Psoas muscle (tissue), 8 donors: ENCODE measurements around the gene DCPS. TPM values are rescaled to one million over a fixed set of nuclear protein-coding genes. Genes with fewer than 3 reads are reported as not detected.
A peak's percentile ranks its signal among the peaks of the same experiment; 100 is the strongest.

Source experiments
- ATAC-seq, 4 donors: fragments of 200-7000 bp; cut with Tn5 transposase; one replicate each; pipeline ENCODE4 v1.9.1; 2020; ENCODE audit warnings: moderate library complexity in 3 of 4, mild to moderate bottlenecking in 2 of 4
- DNase-seq, 2 donors: peaks; one replicate each; pipeline ENCODE4 v3.0.0-alpha.2; 2020
- H3K27ac ChIP-seq: fragments of 200-600 bp; one replicate; pipeline ENCODE4 v1.8.0; 2022
- H3K27me3 ChIP-seq, 3 donors: fragments of 200-600 bp in 1 of 3; one replicate each; pipeline versions ENCODE4 v1.6.1 to v1.8.0; 2013 to 2022; ENCODE audit warnings: low read length in 2 of 3, mild to moderate bottlenecking in 2 of 3, moderate library complexity in 1 of 3; ENCODE audit not compliant: insufficient read depth in 3 of 3
- H3K36me3 ChIP-seq, 2 donors: fragments of 200-600 bp in 1 of 2; one replicate each; pipeline versions ENCODE4 v1.6.1 to v1.8.0; 2013 to 2022; ENCODE audit warnings: low read depth in 1 of 2, mild to moderate bottlenecking in 1 of 2, moderate library complexity in 1 of 2; ENCODE audit not compliant: insufficient read depth in 1 of 2
- H3K4me1 ChIP-seq: fragments of 200-600 bp; one replicate; pipeline ENCODE4 v1.8.0; 2022
- H3K4me3 ChIP-seq: fragments of 200-600 bp; one replicate; pipeline ENCODE4 v1.8.0; 2022; ENCODE audit warnings: mild to moderate bottlenecking
- H3K9me3 ChIP-seq: fragments of 200-600 bp; one replicate; pipeline ENCODE4 v1.8.0; 2022
- WGBS, 3 donors: extraction: QIAGEN DNeasy Blood & Tissue Kit; methylation state at CpG; one replicate each; pipeline versions ENCODE4 v1.1.6 to v1.1.7; 2013; 5-methylcytosine and 5-hydroxymethylcytosine counted together
- intact Hi-C, 2 donors: fragments of 100-400 bp; cut with DNase I; formaldehyde crosslinking; loops; one replicate each; pipeline versions ENCODE4 v1.11.0 to v1.14.2; 2022
- polyA plus RNA-seq, 3 donors: library from polyadenylated mRNA; stranded (reverse); fragments of 200-250 nt; gene quantifications; one replicate each; pipeline ENCODE4 v1.2.3, GENCODE V29; 2013
- total RNA-seq, 4 donors: library from RNA; stranded (reverse); fragmentation: NEBNext Ultra II Directional in 2 of 4; extraction: Animal tissue kit (Norgen Biotek cat#: 25700) in 2 of 4; gene quantifications; one replicate each; pipeline versions ENCODE4 v1.2.1 to v1.2.4, GENCODE V29; 2021 to 2023
- TF ChIP-seq, protein P1 (sequence below): fragments of 200-600 bp; IDR thresholded peaks from one replicate; pipeline ENCODE4 v1.8.0; 2022; ENCODE audit warnings: antibody characterized with exemption
- donor health status: healthy with polysubstance abuse.
- donor health status: DM: no; HTN: no; CAD: no; lungs with moderate emphysema.
- donor health status: Bipolar disorder and iron deficiency.
- donor health status: healthy.
- donor health status: DM: yes; HTN: yes; CAD: no.
- donor health status: DM: no; HTN: no; CAD: no.
- donor health status: DM: no; HTN: no; CAD: no.
- donor health status: DM: yes; HTN: yes; CAD: no.

Gene DCPS
- total and polyA plus RNA-seq, 7 donors: 11.8 to 20.5 (median 14.3) TPM

- Histone ChIP-seq H3K27me3 (no peaks in the 10 kb centered on the region), H3K36me3 (peaks cover 0 to 17% of the 10 kb centered on the region in 2 donors), H3K9me3 (no peaks in the 10 kb centered on the region), H3K27ac (peak overlapping the region; percentile 94), H3K4me1 (peaks cover 22% of the 10 kb centered on the region), H3K4me3 (peak overlapping the region; percentile 68)
- WGBS, 3 donors: 1 to 2% (median 1%) methylated on average over 15 of the region's 15 CpGs
- peak; percentile 56 to 74 for DNase-seq
- intact Hi-C loops: no loop called here
- ATAC-seq: peak; percentile 64 to 80 (median 74)
- TF ChIP-seq, protein P1, sequence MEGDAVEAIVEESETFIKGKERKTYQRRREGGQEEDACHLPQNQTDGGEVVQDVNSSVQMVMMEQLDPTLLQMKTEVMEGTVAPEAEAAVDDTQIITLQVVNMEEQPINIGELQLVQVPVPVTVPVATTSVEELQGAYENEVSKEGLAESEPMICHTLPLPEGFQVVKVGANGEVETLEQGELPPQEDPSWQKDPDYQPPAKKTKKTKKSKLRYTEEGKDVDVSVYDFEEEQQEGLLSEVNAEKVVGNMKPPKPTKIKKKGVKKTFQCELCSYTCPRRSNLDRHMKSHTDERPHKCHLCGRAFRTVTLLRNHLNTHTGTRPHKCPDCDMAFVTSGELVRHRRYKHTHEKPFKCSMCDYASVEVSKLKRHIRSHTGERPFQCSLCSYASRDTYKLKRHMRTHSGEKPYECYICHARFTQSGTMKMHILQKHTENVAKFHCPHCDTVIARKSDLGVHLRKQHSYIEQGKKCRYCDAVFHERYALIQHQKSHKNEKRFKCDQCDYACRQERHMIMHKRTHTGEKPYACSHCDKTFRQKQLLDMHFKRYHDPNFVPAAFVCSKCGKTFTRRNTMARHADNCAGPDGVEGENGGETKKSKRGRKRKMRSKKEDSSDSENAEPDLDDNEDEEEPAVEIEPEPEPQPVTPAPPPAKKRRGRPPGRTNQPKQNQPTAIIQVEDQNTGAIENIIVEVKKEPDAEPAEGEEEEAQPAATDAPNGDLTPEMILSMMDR: no peak
Measured at GRCh38 chr11:126282361-126282735, 21.5 kb upstream of the DCPS start.

GRCh38 chr11:126282736-126283591 is 20.9 kb upstream of the DCPS start, which contains the start of gene TIRAP:
TIRAP (plus strand) TSS chr11:126283093; CDS start chr11:126290895, 7,802 bp downstream.
- intact Hi-C loops: no loop called here
- no peaks in the 10 kb centered on the region for H3K9me3 ChIP-seq
- H3K4me1 ChIP-seq: peaks cover 22% of the 10 kb centered on the region
- ATAC-seq: peak; percentile 82 to 90 (median 88)
- no peaks in the 10 kb centered on the region for H3K27me3 ChIP-seq
- H3K27ac ChIP-seq: peak within 1 kb of the TSS; percentile 94
- WGBS, 3 donors: 0 to 1% (median 0%) methylated on average over 42 to 82 of the region's 82 CpGs
- peaks cover 0 to 11% of the 10 kb centered on the region in 2 donors for H3K36me3 ChIP-seq
- TF ChIP-seq, protein P1: peak; percentile 10
- peak; percentile 78 to 86 for DNase-seq
- H3K4me3 ChIP-seq: peak within 1 kb of the TSS; percentile 68

GRCh38 chr11:126284829-126285228 is 19.0 kb upstream of the DCPS start:
- 77% methylated on average over 6 of the region's 6 CpGs for WGBS, 3 donors
- intact Hi-C loops: no loop called here
- TF ChIP-seq, protein P1: no peak
- Histone ChIP-seq H3K4me1 (peaks cover 22% of the 10 kb centered on the region), H3K27ac (no peak overlapping the region), H3K36me3 (peaks cover 0 to 21% of the 10 kb centered on the region in 2 donors), H3K9me3 (no peaks in the 10 kb centered on the region), H3K27me3 (no peaks in the 10 kb centered on the region), H3K4me3 (no peak overlapping the region)
- ATAC-seq (peak in 2 of 4 donors; percentile 20 to 23), DNase-seq (peak in 1 of 2 donors; percentile 53)

GRCh38 chr11:126288237-126288636 is 15.6 kb upstream of the DCPS start:
- Histone ChIP-seq H3K27ac (no peak overlapping the region), H3K36me3 (peaks cover 0 to 52% of the 10 kb centered on the region in 2 donors), H3K27me3 (no peaks in the 10 kb centered on the region), H3K4me3 (no peak overlapping the region), H3K4me1 (peaks cover 14% of the 10 kb centered on the region), H3K9me3 (no peaks in the 10 kb centered on the region)
- DNase-seq (no peak), ATAC-seq (no peak)
- intact Hi-C loops: no loop called here
- TF ChIP-seq, protein P1: no peak
- 88 to 89% (median 89%) methylated on average over 6 of the region's 6 CpGs for WGBS, 3 donors
